ENCODE measurements around the gene CAST.
"Not testable (repeated sequence)": the region's sequence is repeated elsewhere in the genome, so short reads cannot be mapped to it uniquely, and the experiment has no call there.

The CAST gene

DNA sequence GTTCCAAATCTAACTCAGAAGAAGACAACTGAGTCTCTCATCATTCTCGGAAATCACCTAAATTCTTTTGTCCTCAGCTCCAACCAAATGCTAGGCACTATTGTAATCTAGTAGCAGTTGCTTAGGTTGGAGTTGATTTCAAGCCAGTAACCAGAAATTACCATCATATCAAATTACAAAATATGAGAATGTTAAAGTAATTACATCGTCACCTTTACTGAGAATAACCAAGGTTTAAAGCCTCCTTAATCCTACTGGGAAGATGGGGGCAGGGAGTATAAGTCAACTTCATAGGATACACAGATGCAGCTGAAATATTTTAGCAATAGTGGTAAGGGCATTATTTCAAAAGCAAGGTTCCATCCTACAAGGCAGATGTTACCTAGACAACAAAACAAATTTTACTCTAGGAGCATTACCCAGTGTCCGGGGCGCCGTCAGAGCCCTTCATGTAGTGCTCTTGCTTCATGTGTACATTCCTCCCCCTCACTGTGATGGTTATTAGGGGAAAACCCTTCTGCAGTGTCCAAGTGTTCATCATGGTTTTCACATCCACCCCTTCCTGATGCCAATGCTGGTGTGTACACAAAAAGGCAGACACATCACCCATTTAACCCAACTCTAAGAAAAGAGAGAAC lies 126.1 kb downstream of the CAST start:
- DNase-seq, result no peak

GRCh38 chr5:96789794-96790330 lies 127.7 kb downstream of the CAST start:
- DNase-seq, result no peak

GRCh38 chr5:96790961-96791504 lies 128.9 kb downstream of the CAST start:
- DNase-seq, result no peak

- DNase-seq, result no peak
These were observed 132.6 kb downstream of the CAST start for GRCh38 chr5:96794757-96795156.

- no peak for DNase-seq
These were observed 133.4 kb downstream of the CAST start for GRCh38 chr5:96795626-96796025.

DNA sequence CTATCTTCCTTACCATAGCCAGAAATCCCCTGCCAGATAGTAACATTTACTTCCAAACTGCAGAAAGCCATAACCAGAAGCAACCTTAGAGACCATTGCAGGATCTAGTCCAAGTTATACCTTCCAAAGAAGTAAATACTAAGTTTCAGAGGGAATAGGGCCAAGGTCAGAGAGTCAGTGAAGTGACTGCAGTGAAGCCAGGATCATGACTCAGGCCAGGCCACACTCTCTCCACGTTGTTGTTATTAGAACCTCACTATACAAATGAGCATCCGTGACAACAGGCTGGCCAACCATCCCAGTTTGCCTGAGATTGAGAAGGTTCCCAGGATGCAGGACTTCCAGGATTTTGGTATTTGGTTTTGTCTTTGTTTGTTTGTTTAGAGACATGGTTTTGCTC lies 134.3 kb downstream of the CAST start:
- DNase-seq, result no peak

GRCh38 chr5:96801718-96802117 lies 139.5 kb downstream of the CAST start:
- DNase-seq, result not testable (repeated sequence)

DNA sequence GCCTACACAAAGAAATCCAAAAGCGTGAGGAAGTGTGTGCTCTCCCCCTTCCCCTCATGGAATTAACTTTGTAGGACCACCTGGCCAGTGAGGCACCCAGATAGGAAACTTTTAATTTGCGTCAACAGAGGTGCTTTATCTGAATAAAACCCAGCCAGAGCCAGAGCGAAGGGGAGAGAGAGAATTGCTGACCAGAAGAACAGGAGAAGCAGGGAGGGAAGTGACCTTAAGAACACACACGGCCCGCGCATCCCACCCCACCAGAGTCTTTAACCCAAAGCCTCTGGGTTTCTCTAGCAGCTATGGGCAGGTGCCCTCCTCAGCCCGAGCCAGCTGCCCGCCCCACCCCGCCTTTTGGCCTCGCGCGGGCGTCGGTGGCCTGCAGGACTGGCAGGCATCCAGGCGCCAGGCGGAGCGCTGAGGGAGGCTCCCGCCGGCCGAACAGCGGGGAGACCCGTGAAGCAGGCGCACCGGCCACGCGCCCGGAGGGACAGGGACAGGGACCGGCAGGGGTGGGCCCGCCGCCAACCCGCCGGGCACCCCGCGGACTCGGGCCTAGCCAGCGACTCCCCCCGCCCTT lies 145.0 kb downstream of the CAST start:
- DNase-seq, result peak; percentile 33

GRCh38 chr5:96808541-96808828 lies 146.3 kb downstream of the CAST start:
- DNase-seq, result no peak

DNA sequence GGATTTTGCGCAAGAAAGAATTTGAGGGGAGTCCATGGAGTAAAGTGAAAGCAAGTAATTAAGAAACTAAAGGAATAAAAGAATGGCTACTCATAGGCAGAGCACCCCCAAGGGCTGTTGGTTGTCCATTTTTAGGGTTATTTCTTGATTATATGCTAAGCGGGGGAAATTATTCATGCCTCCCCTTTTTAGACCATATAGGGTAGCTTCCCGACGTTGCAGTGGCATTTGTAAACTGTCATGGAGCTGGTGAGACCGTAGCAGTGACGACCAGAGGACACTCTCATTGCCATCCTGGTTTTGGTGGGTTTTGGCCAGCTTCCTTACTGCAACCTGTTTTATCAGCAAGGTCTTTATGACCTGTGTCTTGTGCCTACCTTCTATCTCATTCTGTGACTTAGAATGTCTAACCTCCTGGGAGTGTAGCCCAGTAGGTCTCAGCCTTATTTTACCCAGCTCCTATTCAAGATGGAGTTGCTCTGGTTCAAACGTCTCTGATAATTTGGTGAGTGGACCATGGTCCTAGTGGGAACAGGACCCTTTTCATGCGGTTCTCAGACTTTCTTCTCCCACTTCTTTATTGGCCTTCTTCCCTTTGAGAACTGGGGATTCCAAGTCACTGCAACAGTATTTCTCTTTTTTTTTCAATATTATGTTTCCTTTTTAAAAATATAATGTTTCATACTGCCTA lies 146.8 kb downstream of the CAST start:
- no peak for DNase-seq

DNA sequence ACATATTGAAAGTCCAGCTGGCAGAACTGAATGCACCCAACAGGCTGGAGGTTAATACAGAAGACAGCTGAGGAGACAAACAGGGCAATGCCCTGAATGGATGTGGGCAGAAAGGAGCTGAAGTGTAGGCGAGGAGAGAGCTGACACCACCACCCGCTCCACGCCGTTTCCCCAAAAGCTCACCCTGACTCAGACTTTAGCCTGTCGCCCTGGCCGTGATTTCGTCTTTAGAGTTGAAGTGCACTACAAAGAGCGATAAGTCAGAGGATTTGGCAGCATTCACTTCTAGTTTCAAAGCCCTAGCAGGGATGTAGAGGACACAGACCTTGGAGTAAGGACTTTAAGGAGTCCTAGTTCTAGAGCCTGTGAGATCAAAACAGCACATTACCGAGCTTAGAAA lies 147.7 kb downstream of the CAST start:
- DNase-seq, result no peak

GRCh38 chr5:96812851-96813250 lies 150.7 kb downstream of the CAST start:
- no peak for DNase-seq

- DNase-seq, result no peak
These were observed 151.9 kb downstream of the CAST start for GRCh38 chr5:96814041-96814440.

DNA sequence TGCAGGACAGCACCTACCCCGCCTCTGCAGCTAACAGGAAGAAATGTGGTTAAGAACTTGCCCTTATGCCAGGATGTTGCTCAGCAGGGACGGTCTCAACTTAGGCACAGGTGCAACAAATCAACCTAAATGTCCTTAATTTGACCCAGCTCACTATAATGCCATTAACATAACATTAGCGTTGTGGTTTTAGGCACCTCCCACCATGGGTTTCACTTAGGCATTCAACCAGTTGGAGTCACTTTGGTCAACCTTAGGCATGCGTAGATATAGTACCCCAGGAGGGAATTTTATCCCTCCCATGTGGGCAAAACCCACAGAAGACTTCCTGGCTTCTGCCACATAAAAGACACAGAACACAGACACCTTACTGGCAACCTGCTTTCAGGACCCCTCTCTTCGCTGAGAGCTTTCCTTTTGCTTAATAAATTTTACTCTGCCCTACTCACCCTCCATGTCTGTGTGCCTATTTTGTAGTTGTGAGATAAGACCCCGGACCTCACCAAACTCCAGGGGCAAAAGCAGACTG lies 154.3 kb downstream of the CAST start:
- DNase-seq, result no peak

DNA sequence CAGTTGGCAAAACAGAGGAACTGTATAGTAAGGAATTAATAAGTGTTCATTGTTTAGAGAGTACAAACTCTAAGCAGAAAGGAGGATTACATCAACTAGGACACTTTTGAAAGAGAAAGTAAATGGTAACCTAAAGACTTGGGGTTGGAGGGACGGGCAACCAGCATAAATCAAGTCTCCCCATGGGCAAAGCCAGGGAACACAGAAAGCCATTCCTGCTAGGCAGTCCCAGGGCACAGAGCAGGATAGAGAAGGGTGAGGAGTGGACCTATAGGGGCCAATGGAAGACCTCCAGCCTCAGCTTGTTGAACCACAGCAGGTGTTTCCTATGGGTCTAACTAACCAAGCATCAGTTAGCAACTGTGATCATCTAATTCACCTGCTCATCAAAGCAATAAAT lies 154.8 kb downstream of the CAST start:
- no peak for DNase-seq

DNA sequence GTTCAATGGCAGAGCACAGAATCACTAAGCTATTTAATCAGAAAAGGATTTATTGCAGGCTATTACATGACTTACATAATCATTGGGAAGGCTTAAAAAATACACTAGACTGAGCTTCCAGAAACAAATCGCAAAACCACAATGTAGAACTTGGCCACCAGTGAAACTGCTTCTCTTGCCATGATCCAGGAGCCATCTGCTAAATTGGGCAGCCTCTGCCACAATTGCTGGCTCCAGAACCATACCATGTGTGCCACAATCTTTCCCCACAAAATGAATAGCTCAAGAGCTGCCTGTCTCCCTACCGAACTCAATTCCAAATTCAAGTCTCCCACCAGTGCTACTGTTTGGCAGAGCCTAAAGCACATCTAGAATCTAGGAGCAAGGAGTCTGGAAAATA lies 155.3 kb downstream of the CAST start:
- DNase-seq, result no peak

GRCh38 chr5:96818125-96818788 lies 156.1 kb downstream of the CAST start:
- DNase-seq, result peak; percentile 63

DNA sequence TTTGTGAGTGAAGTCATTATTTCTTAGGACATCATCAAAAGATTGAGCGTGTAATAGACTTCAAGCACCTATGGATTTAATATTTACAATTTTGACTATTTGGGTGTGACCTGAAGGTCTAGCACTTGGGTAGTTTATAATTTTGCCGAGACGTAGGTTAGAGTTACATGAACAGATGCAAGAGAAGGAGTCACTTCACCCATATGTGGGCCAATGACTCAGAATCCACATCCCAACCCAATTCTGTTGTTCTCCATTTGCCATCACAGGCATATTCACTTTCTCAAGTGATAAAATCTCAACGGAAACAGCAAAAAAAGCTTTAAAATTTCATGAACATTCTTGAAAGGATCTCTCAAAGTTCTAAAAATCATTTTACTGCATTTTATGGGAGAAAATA lies 157.6 kb downstream of the CAST start:
- no peak for DNase-seq

GRCh38 chr5:96821260-96821916 lies 159.2 kb downstream of the CAST start:
- no peak for DNase-seq

DNA sequence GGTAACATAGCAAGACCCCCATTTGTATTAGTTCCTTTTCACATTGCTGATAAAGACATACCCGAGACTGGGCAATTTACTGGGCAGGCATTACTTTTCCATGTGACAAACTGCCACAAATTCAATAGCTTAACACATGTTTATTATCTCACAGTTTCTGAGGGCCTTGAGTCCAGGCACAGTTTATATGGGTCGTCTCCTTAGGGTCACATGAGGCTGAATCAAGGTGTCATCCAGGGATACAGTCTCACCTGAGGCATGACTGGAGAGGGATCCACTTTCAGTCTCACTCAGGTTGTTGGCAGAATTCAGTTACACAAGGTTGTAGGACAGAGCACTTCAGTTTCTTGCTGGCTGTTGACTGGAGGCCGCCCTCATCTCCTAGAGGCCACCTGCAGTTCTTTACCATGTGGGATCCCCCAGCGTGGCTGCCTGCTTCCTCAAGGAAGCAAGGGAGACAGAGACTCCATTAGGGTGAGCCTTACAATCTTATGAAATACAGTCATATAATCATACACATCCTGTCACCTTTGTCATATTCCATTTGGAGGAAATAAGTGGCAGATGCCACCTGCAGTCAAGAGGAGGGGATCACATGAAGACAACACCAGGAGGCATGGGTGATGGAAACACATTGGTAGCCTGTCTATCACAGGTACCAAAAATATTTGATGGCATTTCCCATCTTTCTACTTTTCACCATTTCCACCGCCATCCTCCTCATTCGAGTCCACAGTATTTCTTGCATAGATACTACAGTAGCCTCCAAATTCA lies 160.7 kb downstream of the CAST start:
- DNase-seq, result no peak

GRCh38 chr5:96823900-96824380 lies 161.8 kb downstream of the CAST start:
- DNase-seq, result no peak
